COLO829 (cell line): Measurements from ENCODE around the gene ZNF232.
A peak's percentile ranks its signal among the peaks of the same experiment; 100 is the strongest.
"Not testable (repeated sequence)": the region's sequence is repeated elsewhere in the genome, so short reads cannot be mapped to it uniquely, and the experiment has no call there.

Experiments
- DNase-seq: peaks from one replicate; pipeline ENCODE4 v3.0.0; 2012; ENCODE audit warnings: low spot score

ZNF232 gene

DNA sequence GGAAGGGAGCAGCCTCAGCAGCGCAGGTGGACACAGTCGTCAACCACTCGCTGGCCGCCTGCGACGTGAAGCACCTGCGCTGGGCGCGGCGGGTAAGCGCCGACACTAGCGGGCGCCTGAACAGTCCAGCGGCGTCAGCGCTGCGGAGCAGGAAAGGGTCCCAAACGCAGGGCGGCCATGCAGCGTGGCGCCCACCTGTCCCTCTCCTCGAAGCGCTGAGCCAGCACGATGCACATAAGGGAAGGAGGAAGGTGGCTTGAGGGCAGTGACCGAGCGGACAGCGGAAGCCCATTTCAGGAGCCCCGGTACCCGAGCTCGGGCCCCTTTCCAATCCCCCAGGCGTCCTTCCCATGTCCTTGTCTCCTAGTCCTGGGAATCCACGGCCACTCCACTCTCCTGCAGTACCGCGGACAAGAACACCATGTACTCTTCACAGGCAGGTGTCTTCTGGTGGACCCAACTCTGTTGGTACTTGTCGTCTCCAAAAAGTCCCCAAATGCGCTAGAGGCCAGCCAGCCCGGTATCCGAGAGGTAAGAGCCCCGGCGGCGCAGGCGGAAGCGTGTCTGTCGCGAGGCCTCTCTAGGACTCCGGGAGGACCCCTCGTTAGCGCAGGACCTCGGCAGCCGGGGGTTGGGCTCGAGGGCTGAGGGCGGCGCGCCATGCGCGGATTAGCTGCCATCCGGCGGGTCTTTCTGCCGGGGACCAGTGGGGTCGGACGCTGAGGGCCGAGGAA, 14.4 kb downstream of the ZNF232 start:
- no peak for DNase-seq

- no peak for DNase-seq
Measured at GRCh38 chr17:5096731-5097100, 15.0 kb downstream of the ZNF232 start.

DNA sequence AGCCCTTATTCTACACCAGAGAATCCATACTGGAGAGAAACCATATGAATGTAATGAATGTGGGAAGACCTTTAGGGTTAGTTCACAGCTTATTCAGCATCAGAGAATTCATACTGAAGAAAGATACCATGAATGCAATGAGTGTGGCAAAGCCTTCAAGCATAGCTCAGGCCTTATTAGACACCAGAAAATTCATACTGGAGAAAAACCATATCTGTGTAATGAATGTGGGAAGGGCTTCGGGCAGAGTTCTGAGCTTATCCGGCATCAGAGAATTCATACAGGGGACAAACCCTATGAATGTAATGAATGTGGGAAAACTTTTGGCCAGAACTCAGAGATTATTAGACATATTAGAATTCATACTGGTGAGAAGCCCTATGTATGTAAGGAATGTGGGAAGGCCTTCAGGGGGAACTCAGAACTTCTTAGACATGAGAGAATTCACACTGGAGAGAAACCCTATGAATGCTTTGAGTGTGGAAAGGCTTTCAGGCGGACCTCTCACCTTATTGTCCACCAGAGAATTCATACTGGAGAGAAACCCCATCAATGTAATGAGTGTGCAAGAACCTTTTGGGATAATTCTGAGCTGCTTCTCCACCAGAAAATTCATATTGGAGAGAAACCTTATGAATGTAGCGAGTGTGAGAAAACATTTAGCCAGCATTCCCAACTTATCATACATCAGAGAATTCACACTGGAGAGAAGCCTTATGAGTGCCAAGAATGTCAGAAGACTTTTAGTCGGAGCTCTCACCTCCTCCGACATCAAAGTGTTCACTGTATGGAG, 19.3 kb downstream of the ZNF232 start:
- no peak for DNase-seq

DNA sequence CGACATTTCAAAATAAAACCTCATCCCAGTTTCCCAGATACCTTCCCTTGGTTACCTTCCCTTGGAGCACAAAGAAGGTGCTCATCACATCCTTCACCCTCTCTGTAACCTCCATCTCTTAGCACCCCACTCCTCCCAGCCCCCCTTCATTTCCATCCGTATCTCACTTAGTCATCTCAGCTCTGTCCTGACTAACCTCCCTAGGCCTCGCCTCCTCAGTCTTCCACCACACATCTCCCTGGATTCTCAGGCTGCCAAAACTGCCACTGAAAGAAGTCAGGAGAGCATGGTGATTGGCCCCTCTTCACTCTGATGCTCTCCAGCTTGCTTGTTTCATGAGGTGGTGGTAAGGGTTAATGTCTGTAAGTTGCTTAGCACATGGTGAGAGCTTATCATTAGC, 31.1 kb downstream of the ZNF232 start:
- no peak for DNase-seq

DNA sequence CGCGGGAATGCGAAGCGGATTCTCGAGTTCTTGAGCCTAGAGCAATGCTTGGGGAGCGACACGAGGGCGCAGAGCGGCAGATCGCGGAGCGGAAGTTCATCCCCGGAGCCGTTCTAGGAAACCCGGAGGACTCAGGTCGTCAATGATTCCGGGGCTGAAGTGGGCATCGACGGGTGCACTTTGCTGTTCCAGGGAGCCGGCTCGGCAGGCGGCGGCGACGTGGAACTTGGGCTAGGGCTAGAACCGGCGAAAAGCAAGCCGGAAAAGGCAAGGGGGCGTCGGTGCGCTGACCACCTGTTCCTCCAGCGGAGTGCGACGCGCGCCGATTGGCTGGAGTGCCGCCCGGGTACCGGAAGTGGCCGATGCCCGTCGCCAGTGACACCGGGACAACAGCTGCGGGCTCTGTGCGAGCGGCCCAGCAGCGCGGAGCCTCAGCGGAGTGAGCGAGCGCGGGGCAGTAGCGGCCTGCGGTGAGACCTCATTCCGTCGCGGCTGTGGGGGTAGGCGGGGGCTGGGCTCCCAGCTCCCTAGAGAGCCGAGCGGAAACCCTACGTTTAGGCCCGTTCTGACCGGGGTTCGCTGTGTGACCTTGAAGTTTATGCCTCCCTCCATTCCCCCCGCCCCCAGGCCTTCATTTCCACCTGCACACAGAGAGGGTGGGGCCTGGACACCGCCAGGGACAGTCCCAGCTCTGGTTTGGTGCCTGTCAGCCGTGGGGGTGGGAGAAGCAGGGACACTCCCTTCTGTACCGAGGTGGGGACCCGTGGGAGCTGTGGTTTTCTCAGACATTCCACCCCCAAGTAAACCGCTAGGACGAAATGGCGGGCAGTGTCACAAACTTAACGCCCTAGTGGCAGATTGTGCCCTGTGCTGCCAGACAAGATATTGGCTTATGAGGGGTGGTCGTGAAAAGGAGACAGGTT, 33.3 kb downstream of the ZNF232 start, which contains the start of gene ZFP3:
ZFP3 (plus strand) TSS at position 362 of the 923 bp plus-strand sequence. CDS start 13,038 bp downstream, outside the sequence.
- no peak for DNase-seq

DNA sequence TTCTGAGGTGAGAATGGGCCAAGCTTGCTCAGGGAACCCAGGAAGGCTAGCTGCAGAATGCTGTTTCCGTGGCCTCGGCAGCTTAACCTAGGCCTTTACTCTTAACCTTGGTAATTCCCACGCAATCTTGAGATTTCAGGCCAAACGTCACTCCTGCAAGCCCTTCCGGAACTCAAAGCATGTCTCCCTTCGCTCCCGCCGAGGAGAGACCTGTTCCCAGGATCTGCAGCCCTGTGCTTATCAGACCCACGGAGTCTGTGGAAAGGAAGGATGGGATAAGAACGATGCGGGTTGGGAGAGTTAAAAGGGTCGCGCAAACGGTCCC, 33.9 kb downstream of the ZNF232 start:
- no peak for DNase-seq

DNA sequence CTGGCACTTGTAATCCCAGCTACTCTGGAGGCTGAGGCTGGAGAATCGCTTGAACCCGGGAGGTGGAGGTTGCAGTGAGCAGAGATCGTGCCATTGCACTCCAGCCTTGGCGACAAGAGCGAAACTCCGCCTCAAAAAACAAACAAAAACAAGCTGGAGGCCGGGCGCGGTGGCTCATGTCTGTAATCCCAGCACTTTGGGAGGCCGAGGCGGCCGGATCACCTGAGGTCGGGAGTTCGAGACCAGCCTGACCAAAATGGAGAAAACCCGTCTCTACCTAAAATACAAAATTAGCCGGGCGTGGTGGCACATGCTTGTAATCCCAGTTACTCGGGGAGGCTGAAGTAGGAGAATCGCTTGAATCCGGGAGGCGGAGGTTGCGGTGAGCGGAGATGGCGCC, 34.4 kb downstream of the ZNF232 start:
- not testable (repeated sequence) for DNase-seq

GRCh38 chr17:5075472-5075871, 36.2 kb downstream of the ZNF232 start:
- DNase-seq, result not testable (repeated sequence)

- DNase-seq, result peak; percentile 96
Measured at GRCh38 chr17:5069724-5070123, 42.0 kb downstream of the ZNF232 start.

DNA sequence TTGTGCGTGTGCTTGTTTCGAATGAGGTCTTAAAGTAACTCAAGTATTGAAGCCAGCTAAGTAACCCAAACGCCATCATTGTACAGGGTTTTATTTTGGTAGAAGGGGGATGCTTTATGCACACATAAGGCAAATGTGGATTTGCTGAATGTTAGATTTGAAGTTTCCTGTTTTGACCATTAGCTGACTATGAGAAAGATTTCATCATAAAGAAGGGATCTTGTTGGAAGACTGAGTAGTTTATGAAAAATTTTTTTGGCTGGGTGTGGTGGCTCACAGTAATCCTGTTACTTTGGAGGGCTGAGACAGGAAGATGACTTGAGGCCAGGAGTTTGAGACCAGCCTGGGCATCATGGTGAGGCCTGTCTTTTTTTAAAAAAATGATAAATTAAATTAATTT, 43.4 kb downstream of the ZNF232 start:
- DNase-seq, result no peak

DNA sequence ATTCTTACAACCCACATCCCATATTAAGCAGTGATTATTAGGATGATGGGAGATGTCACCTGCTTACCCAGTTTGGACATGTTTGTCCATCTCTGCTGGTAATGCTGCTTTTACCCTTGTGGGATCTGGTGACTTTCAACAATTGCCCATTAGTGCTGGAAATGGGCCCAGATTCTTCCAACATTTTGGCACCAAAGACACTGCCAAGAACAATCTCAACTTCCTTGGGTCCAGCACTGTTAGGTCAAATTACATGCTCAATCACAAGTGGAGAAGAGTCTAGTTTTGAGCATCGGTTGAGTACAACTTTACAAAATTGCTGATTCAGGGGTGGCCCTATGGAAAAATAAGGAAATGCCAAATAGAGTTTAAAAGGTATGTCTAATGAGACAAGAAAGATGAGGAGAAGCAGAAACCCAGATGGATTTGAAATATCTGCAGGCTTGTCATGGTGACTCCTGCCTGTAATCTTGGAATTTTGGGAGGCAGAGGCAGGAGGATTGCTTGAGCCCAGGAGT, 46.4 kb downstream of the ZNF232 start:
- DNase-seq, result no peak
